Limb (tissue), 2 donors: Measurements from ENCODE around the gene STK11.
A peak's percentile ranks its signal among the peaks of the same experiment; 100 is the strongest.
"Not testable (repeated sequence)": the region's sequence is repeated elsewhere in the genome, so short reads cannot be mapped to it uniquely, and the experiment has no call there.

Experiments
- DNase-seq, 2 donors: peaks; one replicate each; pipeline ENCODE4 v3.0.0-alpha.2; 2016; ENCODE audit errors: extremely low spot score in 2 of 2

Gene STK11

DNA sequence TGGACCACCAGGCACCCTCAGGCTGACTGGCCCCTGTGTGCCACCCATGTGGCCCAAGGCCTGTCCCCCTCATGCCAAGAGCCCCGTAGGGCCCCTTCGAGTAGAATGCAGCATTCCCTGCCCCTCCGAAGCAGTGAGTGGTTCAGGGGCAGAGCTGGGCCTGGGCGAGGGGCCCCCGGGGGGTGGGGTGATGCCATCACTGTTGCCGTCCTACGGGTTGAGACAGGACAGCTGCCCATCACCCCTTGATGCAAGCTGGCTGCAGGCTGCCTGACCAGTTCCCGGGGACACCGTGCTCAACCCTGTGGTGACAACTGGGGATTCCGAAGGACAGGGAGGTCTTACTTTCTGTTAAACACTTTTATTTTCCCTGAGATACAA lies 36.2 kb upstream of the STK11 start:
- no peak for DNase-seq

GRCh38 chr19:1169921-1170885 lies 35.4 kb upstream of the STK11 start:
- DNase-seq = no peak

GRCh38 chr19:1170938-1171754 lies 34.4 kb upstream of the STK11 start:
- DNase-seq = peak in 1 of 2 donors; percentile 70

GRCh38 chr19:1171755-1172352 lies 33.7 kb upstream of the STK11 start:
- no peak for DNase-seq

- peak in 1 of 2 donors; percentile 52 for DNase-seq
Observed at GRCh38 chr19:1172353-1173158, 33.0 kb upstream of the STK11 start.

DNA sequence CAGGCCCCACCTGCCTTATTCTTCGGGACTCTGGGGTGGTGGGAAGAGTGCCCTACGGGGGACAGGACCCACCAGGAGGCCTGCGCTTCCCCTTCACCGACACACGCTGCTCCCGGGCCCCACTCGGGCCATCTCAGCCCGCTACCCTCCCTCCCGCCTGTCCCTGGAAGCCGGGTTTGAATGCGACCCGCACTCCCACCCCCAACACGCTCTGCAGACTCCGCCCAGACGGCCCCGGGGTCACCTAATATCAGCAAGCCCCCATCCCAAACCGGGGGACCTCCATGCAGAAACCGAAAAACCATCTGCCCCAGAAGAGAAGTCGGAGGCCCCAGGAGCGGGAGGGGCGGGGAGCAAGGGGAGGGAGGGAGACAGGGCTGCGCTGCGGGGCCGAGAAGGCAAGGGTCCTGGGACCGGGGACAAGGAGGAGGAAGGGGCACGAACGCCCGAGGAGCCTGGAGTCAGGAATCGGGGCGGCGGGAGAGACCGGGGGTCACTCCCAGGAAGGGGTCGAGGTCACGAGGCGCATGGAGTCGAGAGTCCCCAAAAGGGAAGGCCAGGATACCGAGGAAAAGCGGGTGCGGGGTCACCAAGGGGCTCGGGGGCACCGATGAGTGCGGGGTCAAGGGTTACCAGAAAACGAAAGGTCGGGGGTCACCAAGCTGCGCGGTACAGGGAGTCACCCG lies 32.3 kb upstream of the STK11 start:
- peak in 1 of 2 donors; percentile 61 for DNase-seq

GRCh38 chr19:1173845-1174809 lies 31.5 kb upstream of the STK11 start, which contains the start of gene SBNO2:
SBNO2 (minus strand) TSS chr19:1174268; CDS start chr19:1154276, 19,992 bp downstream.
- peak; percentile 62 to 94 for DNase-seq

DNA sequence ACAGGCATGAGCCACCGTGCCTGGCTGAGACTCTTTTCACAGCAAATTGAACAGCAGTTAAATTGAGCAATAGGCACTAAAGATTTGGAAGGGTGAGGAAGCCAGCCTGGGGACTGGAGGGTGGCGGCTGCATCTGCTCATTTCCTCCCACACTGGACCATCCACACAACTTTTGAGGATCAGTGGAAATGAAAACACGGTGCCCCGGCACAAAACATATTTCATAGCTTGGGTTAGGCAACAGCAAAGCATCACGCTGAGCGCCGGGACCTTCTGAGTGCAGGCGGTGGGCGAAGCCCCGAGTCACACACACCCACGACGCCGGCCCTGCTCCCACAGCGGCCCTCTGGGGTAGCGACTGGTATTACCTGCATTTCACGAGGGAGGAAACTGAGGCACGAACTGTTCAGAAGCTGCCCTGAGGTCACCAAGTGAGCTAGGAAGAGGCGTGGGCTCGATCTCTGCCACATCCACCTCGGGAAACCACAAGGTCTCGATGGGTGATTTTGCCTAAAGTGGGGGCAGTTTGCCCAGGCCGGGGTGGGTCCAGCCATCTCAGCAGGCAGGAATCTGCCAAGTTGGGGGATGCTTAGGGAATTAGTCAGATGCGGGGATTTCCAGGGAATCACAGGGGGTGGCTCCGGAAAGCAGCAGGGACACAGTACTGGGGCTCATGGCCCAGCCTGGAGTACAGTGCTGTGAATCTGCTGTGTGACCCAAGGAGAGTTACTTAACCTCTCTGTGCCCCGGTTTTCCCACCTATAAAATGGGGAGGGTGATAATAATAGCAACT lies 28.1 kb upstream of the STK11 start:
- no peak for DNase-seq

GRCh38 chr19:1181606-1182005 lies 24.0 kb upstream of the STK11 start:
- DNase-seq = no peak

DNA sequence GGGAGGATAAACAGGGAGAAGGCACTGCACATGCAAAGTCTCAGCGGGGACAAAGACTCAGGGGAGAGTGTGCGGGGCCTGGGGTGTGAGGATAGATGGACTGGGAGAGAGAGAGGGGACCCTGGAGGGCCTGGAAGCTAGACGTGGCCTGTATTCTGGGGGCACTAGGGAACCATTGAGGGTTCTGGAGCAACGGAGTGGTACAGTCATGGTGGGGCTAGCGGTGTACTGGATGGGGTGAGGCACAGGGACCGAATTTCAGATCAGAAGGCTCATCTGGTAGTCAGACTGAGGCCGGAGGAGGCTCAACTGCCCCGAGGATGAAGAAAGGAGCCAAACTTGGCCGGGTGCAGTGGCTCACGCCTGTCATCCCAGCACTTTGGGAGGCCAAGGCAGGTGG lies 23.5 kb upstream of the STK11 start:
- DNase-seq = no peak

- DNase-seq = no peak
Observed at GRCh38 chr19:1182727-1183126, 22.9 kb upstream of the STK11 start.

DNA sequence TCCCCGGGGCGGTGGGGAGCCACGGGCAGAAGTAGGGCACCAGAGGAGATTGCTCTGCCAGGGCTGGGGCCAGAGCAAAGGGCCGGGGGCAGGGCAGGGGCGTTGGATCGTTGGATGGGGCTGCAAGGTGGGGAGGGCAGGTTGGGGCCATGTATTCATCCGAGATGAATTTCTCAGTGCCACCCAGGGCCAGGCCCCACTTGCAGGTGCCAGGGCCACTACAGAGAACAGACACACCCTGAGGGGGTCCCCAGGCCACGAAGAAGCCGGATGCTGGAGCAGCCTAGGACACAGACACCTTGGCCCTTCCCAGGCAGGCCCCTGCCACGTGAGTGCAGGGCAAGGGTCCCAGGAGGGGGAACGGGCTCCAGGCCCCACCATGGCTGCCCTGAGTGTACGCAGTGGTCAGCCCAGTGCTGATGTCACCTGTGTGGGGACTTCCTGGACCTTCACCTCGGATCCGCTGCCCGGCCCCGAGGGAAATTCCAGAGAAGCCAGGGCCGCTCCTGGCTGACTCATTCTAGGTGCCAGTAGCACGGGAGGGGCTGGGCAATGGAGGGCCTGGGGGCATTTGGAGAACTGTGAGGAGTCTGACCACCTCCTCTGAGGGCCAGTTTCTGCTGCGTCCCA lies 21.9 kb upstream of the STK11 start:
- DNase-seq = no peak

DNA sequence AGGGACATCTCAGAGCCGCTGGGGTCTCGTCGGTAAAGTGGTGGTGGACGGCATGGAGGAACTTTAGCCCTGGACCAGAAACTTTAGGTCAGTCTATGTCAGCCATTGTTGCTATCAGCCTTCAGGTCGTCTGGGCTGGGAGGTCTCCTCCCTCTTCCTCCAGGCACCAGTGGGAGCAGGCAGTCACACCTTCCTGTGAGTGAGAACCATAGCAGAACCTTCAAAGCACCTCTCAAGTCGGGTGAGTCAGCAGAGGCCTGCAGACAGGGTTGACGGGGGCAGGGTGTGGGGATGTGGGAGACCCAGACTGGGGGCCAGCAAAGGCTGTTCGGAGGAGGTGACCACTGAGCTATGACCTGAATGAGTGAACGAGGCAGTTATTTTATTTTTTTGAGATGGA lies 16.2 kb upstream of the STK11 start:
- DNase-seq = no peak

- no peak for DNase-seq
Observed at GRCh38 chr19:1199531-1199930, 6.0 kb upstream of the STK11 start.

DNA sequence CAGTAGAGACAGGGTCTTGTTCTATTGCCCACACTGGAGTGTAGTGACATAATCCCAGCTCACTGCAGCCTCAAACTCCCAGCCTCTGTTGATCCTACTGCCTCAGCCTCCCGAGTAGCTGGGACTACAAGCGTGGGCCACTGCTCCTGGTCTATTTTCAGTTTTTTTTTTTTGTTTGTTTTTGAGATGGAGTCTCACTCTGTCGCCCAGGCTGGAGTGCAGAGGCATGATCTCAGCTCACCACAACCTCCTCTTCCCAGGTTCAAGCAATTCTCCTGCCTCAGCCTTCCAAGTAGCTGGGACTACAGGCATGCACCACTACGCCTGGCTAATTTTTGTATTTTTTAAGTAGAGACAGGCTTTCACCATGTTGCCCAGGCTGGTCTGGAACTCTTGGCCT lies 5.0 kb upstream of the STK11 start:
- DNase-seq = not testable (repeated sequence)

DNA sequence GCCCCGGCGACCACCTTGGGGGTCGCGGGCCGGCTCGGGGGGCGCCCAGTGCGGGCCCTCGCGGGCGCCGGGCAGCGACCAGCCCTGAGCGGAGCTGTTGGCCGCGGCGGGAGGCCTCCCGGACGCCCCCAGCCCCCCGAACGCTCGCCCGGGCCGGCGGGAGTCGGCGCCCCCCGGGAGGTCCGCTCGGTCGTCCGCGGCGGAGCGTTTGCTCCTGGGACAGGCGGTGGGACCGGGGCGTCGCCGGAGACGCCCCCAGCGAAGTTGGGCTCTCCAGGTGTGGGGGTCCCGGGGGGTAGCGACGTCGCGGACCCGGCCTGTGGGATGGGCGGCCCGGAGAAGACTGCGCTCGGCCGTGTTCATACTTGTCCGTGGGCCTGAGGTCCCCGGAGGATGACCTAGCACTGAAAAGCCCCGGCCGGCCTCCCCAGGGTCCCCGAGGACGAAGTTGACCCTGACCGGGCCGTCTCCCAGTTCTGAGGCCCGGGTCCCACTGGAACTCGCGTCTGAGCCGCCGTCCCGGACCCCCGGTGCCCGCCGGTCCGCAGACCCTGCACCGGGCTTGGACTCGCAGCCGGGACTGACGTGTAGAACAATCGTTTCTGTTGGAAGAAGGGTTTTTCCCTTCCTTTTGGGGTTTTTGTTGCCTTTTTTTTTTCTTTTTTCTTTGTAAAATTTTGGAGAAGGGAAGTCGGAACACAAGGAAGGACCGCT lies 729 bp downstream of the STK11 start:
- peak in 1 of 2 donors; percentile 51 for DNase-seq

GRCh38 chr19:1206864-1207450 lies 1.4 kb downstream of the STK11 start:
- DNase-seq = peak in 1 of 2 donors; percentile 50
